Mesendoderm (in vitro differentiated cells): ENCODE data around the gene HMG20B.
"Not testable (repeated sequence)": the region's sequence is repeated elsewhere in the genome, so short reads cannot be mapped to it uniquely, and the experiment has no call there.

Experiments
- DNase-seq: peaks from one replicate; pipeline ENCODE4 v3.0.0; 2013
- H2AK5ac ChIP-seq: 2 replicates; pipeline ENCODE4 v1.6.1; 2013; ENCODE audit warnings: low read length, inconsistent platforms
- H2BK120ac ChIP-seq: 2 replicates; pipeline ENCODE4 v1.6.1; 2013; ENCODE audit warnings: low read depth, mild to moderate bottlenecking, low read length, moderate library complexity, mixed read lengths
- H2BK15ac ChIP-seq: replicated peaks from 2 replicates; pipeline ENCODE4 v1.6.1; 2013; ENCODE audit warnings: low read depth, mild to moderate bottlenecking, moderate library complexity
- H2BK5ac ChIP-seq: 2 replicates; pipeline ENCODE4 v1.6.1; 2013; ENCODE audit warnings: low read length, inconsistent platforms
- H3K18ac ChIP-seq: 2 replicates; pipeline ENCODE4 v1.6.1; 2013; ENCODE audit warnings: mild to moderate bottlenecking, low read length, mixed read lengths
- H3K23ac ChIP-seq: one replicate; pipeline ENCODE4 v1.6.1; 2013; ENCODE audit warnings: low read length
- H3K27ac ChIP-seq: 2 replicates; pipeline ENCODE4 v1.5.1; 2013; ENCODE audit warnings: low read depth, mild to moderate bottlenecking, inconsistent platforms, low read length, moderate library complexity
- H3K27me3 ChIP-seq: 2 replicates; pipeline ENCODE4 v1.6.1; 2013; ENCODE audit warnings: low read length, control low read depth, mild to moderate bottlenecking, inconsistent platforms; ENCODE audit not compliant: insufficient read depth, poor library complexity
- H3K36me3 ChIP-seq: 2 replicates; pipeline ENCODE4 v1.6.1; 2013; ENCODE audit warnings: low read length, inconsistent platforms; ENCODE audit not compliant: control insufficient read depth, insufficient read depth
- H3K4ac ChIP-seq: one replicate; pipeline ENCODE4 v1.6.1; 2013; ENCODE audit warnings: low read depth, mild to moderate bottlenecking, low read length, moderate library complexity
- H3K4me1 ChIP-seq: 2 replicates; pipeline ENCODE4 v1.6.1; 2013; ENCODE audit warnings: low read depth, low read length, inconsistent platforms; ENCODE audit not compliant: control insufficient read depth
- H3K4me2 ChIP-seq: 2 replicates; pipeline ENCODE4 v1.6.1; 2013; ENCODE audit warnings: low read length
- H3K4me3 ChIP-seq: 2 replicates; pipeline ENCODE4 v1.5.1; 2013; ENCODE audit warnings: mild to moderate bottlenecking, low read length
- H3K56ac ChIP-seq: one replicate; pipeline ENCODE4 v1.6.1; 2013; ENCODE audit warnings: low read length
- H3K79me1 ChIP-seq: 2 replicates; pipeline ENCODE4 v1.6.1; 2013; ENCODE audit warnings: low read length, inconsistent platforms
- H3K79me2 ChIP-seq: 2 replicates; pipeline ENCODE4 v1.6.1; 2013; ENCODE audit warnings: mild to moderate bottlenecking, low read length; ENCODE audit not compliant: control insufficient read depth, insufficient read depth
- H3K9ac ChIP-seq: 2 replicates; pipeline ENCODE4 v1.6.1; 2013; ENCODE audit warnings: low read length, inconsistent platforms
- H4K5ac ChIP-seq: one replicate; pipeline ENCODE4 v1.6.1; 2013; ENCODE audit warnings: low read length
- H4K8ac ChIP-seq: one replicate; pipeline ENCODE4 v1.6.1; 2013; ENCODE audit warnings: low read depth, mild to moderate bottlenecking, control low read depth, low read length, moderate library complexity
- WGBS: extraction: QIAGEN DNeasy Blood & Tissue Kit; methylation state at CpG from one replicate; pipeline ENCODE4 v1.1.7; 2013; ENCODE audit warnings: low lambda C conversion rate, missing lambda C conversion rate; ENCODE audit not compliant: insufficient coverage; ENCODE audit errors: extremely low coverage; 5-methylcytosine and 5-hydroxymethylcytosine counted together

Gene HMG20B

DNA sequence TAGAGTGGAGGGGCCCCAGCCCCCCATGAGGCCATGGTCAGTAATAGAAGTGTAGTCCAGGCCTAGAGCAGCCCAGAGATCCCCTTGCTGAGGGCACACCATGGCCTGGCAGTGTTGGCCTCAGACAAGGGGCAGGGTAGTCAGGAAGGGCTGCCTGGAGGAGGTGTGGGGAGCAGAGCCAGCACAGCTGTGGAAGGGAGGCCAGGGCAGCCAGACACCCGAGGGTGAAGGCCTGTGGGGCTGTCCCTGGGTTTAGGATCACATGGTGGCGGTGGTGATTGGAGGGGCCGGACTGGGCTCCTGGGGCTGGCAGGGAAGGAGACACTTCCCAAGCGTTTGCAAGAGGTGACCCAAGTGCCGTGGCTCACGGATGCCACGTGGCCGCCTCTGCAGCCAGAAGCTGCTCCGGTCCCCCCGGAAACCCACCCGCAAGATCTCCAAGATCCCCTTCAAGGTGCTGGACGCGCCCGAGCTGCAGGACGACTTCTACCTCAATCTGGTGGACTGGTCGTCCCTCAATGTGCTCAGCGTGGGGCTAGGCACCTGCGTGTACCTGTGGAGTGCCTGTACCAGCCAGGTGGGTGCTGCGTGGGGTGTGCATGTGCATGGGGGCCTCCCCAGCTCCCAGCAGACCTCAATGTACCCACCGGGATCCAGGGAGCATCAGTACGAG is 45.4 kb upstream of the HMG20B start:
- no peak overlapping the region for H3K4ac ChIP-seq
- H2AK5ac ChIP-seq = no peak overlapping the region
- no peaks in the 10 kb centered on the region for H3K79me2 ChIP-seq
- peaks cover 6% of the 10 kb centered on the region for H3K36me3 ChIP-seq
- H3K27me3 ChIP-seq = no peaks in the 10 kb centered on the region
- no peaks in the 10 kb centered on the region for H3K79me1 ChIP-seq
- H3K27ac ChIP-seq = no peak overlapping the region
- H4K8ac ChIP-seq = no peak overlapping the region
- DNase-seq = no peak
- no peak overlapping the region for H4K5ac ChIP-seq
- no peak overlapping the region for H3K18ac ChIP-seq
- H2BK5ac ChIP-seq = no peak overlapping the region
- H2BK120ac ChIP-seq = no peak overlapping the region
- no CpG with 5 or more reads among the region's 21 CpGs for WGBS
- no peak overlapping the region for H3K4me2 ChIP-seq
- H3K9ac ChIP-seq = no peak overlapping the region
- no peak overlapping the region for H2BK15ac ChIP-seq
- H3K4me3 ChIP-seq = no peak overlapping the region
- H3K4me1 ChIP-seq = no peaks in the 10 kb centered on the region
- H3K56ac ChIP-seq = no peak overlapping the region
- H3K23ac ChIP-seq = no peak overlapping the region

GRCh38 chr19:3528080-3528479 is 44.7 kb upstream of the HMG20B start:
- H3K56ac ChIP-seq = no peak overlapping the region
- H3K18ac ChIP-seq = no peak overlapping the region
- no peak overlapping the region for H3K23ac ChIP-seq
- H3K36me3 ChIP-seq = peaks cover 6% of the 10 kb centered on the region
- H2AK5ac ChIP-seq = no peak overlapping the region
- H4K8ac ChIP-seq = no peak overlapping the region
- H3K79me2 ChIP-seq = no peaks in the 10 kb centered on the region
- no peak overlapping the region for H2BK15ac ChIP-seq
- WGBS = no CpG with 5 or more reads among the region's 14 CpGs
- no peaks in the 10 kb centered on the region for H3K27me3 ChIP-seq
- H2BK5ac ChIP-seq = no peak overlapping the region
- H3K79me1 ChIP-seq = no peaks in the 10 kb centered on the region
- H4K5ac ChIP-seq = no peak overlapping the region
- DNase-seq = no peak
- no peaks in the 10 kb centered on the region for H3K4me1 ChIP-seq
- H2BK120ac ChIP-seq = no peak overlapping the region
- H3K4me3 ChIP-seq = no peak overlapping the region
- H3K4ac ChIP-seq = no peak overlapping the region
- H3K4me2 ChIP-seq = no peak overlapping the region
- no peak overlapping the region for H3K9ac ChIP-seq
- H3K27ac ChIP-seq = no peak overlapping the region

DNA sequence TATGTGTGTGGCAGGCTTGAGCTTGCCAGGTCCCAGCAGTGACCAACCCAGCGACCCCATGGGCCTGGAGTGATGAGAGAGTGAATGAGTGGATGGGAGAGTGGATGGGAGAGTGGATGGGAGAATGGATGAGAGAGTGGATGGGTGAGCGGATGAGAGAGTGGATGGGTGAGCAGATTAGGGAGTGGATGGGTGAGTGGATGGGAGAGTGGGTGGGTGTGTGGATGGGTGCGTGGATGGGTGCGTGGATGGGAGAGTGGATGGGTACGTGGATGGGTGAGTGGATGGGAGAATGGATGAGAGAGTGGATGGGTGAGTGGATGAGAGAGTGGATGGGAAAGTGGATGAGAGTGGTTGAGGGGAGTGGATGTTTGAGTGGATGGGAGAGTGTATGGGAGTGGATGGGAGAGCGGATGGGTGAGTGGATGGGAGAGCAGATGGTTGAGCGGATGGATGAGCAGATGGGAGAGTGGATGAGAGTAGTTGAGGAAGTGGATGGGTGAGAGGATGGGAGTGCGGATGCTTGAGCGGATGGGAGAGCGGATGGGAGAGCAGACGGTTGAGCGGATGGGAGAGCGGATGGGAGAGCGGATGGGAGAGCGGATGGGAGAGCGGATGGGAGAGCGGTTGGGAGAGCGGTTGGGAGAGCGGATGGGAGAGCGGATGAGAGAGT is 44.1 kb upstream of the HMG20B start:
- no peak for DNase-seq
- Histone ChIP-seq H3K18ac (no peak overlapping the region), H3K27me3 (no peaks in the 10 kb centered on the region), H3K4me2 (no peak overlapping the region), H4K8ac (no peak overlapping the region), H3K27ac (no peak overlapping the region), H3K4me1 (no peaks in the 10 kb centered on the region), H3K23ac (no peak overlapping the region), H3K56ac (no peak overlapping the region), H2BK15ac (no peak overlapping the region), H3K4me3 (no peak overlapping the region), H3K36me3 (peaks cover 9% of the 10 kb centered on the region), H2AK5ac (no peak overlapping the region), H3K79me1 (no peaks in the 10 kb centered on the region), H2BK120ac (no peak overlapping the region), H3K4ac (no peak overlapping the region), H4K5ac (no peak overlapping the region), H3K9ac (no peak overlapping the region), H3K79me2 (no peaks in the 10 kb centered on the region), H2BK5ac (no peak overlapping the region)
- no CpG with 5 or more reads among the region's 20 CpGs for WGBS

- not testable (repeated sequence) for H2BK15ac ChIP-seq, H3K27me3 ChIP-seq, H4K5ac ChIP-seq, H3K4ac ChIP-seq, H2BK120ac ChIP-seq, H3K36me3 ChIP-seq, H3K4me2 ChIP-seq, H3K4me3 ChIP-seq, H2BK5ac ChIP-seq, H4K8ac ChIP-seq, H3K79me2 ChIP-seq, H3K79me1 ChIP-seq, H3K27ac ChIP-seq, H3K18ac ChIP-seq, H3K23ac ChIP-seq, DNase-seq, H3K4me1 ChIP-seq, H3K56ac ChIP-seq, H2AK5ac ChIP-seq, H3K9ac ChIP-seq
- no CpG with 5 or more reads among the region's 7 CpGs for WGBS
Measured at GRCh38 chr19:3529299-3529698, 43.4 kb upstream of the HMG20B start.

- Histone ChIP-seq H3K9ac (no peak overlapping the region), H3K27me3 (no peaks in the 10 kb centered on the region), H2BK15ac (no peak overlapping the region), H3K18ac (no peak overlapping the region), H3K23ac (no peak overlapping the region), H3K56ac (no peak overlapping the region), H4K8ac (no peak overlapping the region), H3K4me1 (no peaks in the 10 kb centered on the region), H3K4me2 (no peak overlapping the region), H3K36me3 (peaks cover 10% of the 10 kb centered on the region), H3K79me2 (no peaks in the 10 kb centered on the region), H2BK120ac (no peak overlapping the region), H4K5ac (no peak overlapping the region), H3K4me3 (no peak overlapping the region), H2AK5ac (no peak overlapping the region), H3K79me1 (no peaks in the 10 kb centered on the region), H3K27ac (no peak overlapping the region), H3K4ac (no peak overlapping the region), H2BK5ac (no peak overlapping the region)
- WGBS = no CpG with 5 or more reads among the region's 12 CpGs
- no peak for DNase-seq
Measured at GRCh38 chr19:3530389-3530788, 42.4 kb upstream of the HMG20B start.

GRCh38 chr19:3531716-3532115 is 41.0 kb upstream of the HMG20B start:
- Histone ChIP-seq H3K18ac (no peak overlapping the region), H3K56ac (no peak overlapping the region), H2BK120ac (no peak overlapping the region), H3K4me1 (no peaks in the 10 kb centered on the region), H4K5ac (no peak overlapping the region), H3K79me1 (no peaks in the 10 kb centered on the region), H3K79me2 (no peaks in the 10 kb centered on the region), H4K8ac (no peak overlapping the region), H2BK5ac (no peak overlapping the region), H2AK5ac (no peak overlapping the region), H3K27me3 (no peaks in the 10 kb centered on the region), H3K4ac (no peak overlapping the region), H3K4me3 (no peak overlapping the region), H3K27ac (no peak overlapping the region), H3K9ac (no peak overlapping the region), H3K23ac (no peak overlapping the region), H3K4me2 (no peak overlapping the region), H2BK15ac (no peak overlapping the region), H3K36me3 (peaks cover 13% of the 10 kb centered on the region)
- no peak for DNase-seq
- WGBS = no CpG with 5 or more reads among the region's 29 CpGs
